ENCODE measurements around the gene PREPL. TPM values are rescaled to one million over a fixed set of nuclear protein-coding genes. Genes with fewer than 3 reads are reported as not detected.

PREPL gene
- total and polyA plus RNA-seq, 2 donors (not counting 3 experiments of a cell fraction or from before 2014, with no cell fraction given): 10.1 to 25.7 TPM

DNA sequence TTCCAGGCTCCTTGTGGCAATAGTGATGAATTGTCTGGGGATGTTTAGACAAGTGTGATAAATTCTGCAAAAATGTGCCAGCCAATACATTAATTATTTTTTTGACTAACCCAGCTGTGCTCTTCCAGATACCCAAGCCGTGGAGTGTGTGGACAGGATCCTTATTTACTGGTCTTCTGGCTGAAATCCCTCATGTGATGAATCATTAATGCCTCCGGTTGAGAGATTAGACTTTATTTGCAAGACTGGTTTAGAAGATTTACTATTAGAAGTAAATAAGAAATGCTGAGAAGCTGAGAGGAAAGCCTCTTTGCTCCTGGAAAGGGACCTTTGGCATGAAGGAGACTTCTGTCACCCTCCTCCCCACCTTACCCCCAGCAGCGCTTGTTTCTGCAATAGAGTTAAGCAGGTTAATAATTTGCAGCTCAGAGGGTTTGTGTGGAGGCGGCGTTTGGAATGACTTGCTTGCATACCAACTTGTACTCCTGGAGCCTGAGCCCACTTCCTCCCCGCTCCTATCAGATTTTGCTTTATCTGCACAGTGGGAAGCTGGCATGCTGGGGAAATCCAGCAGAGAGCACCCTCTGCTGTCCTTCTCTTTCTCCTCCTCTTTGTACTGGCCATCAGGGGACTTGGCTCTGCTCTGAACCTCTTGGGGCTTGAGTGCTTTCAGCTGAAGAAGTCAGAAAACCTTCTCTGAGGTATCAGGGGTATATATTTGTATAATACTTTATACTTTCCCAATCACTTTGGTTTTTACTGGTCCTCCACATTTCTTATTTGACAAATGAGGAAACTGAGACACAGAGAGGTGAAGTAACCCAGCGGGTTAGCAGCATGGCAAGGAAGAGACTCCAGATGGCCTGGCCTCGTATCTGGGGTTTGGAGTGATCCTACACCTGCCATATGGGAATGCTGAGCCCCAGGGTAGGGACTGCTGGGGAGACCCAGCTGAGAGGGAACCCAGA lies 69.7 kb downstream of the PREPL start:
- Histone ChIP-seq H3K9me1 (replicated peaks; ENCODE audit: control insufficient read depth, extremely low read depth, insufficient read depth, low read length) (no peaks in the 10 kb centered on the region), H3K36me3 (ENCODE audit: control insufficient read depth in 2 of 2, extremely low read depth in 1 of 2, insufficient read depth in 2 of 2, low read length in 2 of 2) (no peaks in the 10 kb centered on the region), H3K79me2 (ENCODE audit: control insufficient read depth, insufficient read depth, low read length) (no peaks in the 10 kb centered on the region), H3K4me3 (replicated peaks in 1 of 3; ENCODE audit: insufficient read depth in 1 of 3, low read depth in 1 of 3, low read length in 3 of 3) (no peak overlapping the region), H3K4me2 (ENCODE audit: insufficient read depth, low read length) (peak overlapping the region; percentile 38), H3K27me3 (ENCODE audit: control insufficient read depth in 2 of 2, insufficient read depth in 2 of 2, low read length in 2 of 2) (no peaks in the 10 kb centered on the region), H3K27ac (ENCODE audit: insufficient read depth, low read depth, low read length) (no peak overlapping the region), H3K4me1 (ENCODE audit: control insufficient read depth, extremely low read depth, insufficient read depth, low read length) (peaks cover 6% of the 10 kb centered on the region), H3K9ac (replicated peaks; ENCODE audit: extremely low read depth, insufficient read depth, low read length) (no peak overlapping the region), H4K20me1 (replicated peaks; ENCODE audit: control insufficient read depth, extremely low read depth, insufficient read depth, low read length) (no peaks in the 10 kb centered on the region), H3K9me3 (replicated peaks; ENCODE audit: control insufficient read depth, insufficient read depth, low read length) (no peaks in the 10 kb centered on the region), H2AFZ (ENCODE audit: low read depth, low read length) (peak overlapping the region; percentile 43)
- dilution Hi-C loops (cut with MboI; ENCODE audit: extremely low pct_ligation_motif_present, low sequenced_read_pairs) (no loop called here), intact Hi-C loops (cut with micrococcal nuclease) (loop anchor here (1.0 to 2.0 kb wide), 3 partner anchors 47 to 247 kb away; no protein-coding TSS in a partner anchor)
- TF ChIP-seq JUN (IDR thresholded peaks at IDR 0.05; ENCODE audit: borderline replicate concordance, insufficient read depth, insufficient read length, low read depth) (no peak), MYC (IDR thresholded peaks at IDR 0.05; ENCODE audit: low read depth, low read length) (no peak), POLR2AphosphoS5 (IDR thresholded peaks at IDR 0.05; ENCODE audit: insufficient read depth, low read depth, low read length) (no peak), GATA2 (IDR thresholded peaks at IDR 0.05; ENCODE audit: insufficient read depth, insufficient read length, low read depth, low read length) (peak; percentile 68), EZH2 (IDR thresholded peaks at IDR 0.05; ENCODE audit: borderline replicate concordance, low read depth, low read length, severe bottlenecking) (no peak), POLR2A (IDR thresholded peaks at IDR 0.05; ENCODE audit: low read depth, low read length) (no peak), FOS (IDR thresholded peaks at IDR 0.05; ENCODE audit: borderline replicate concordance, insufficient read depth, low read length) (peak; percentile 53)
- TF ChIP-seq, protein P1, sequence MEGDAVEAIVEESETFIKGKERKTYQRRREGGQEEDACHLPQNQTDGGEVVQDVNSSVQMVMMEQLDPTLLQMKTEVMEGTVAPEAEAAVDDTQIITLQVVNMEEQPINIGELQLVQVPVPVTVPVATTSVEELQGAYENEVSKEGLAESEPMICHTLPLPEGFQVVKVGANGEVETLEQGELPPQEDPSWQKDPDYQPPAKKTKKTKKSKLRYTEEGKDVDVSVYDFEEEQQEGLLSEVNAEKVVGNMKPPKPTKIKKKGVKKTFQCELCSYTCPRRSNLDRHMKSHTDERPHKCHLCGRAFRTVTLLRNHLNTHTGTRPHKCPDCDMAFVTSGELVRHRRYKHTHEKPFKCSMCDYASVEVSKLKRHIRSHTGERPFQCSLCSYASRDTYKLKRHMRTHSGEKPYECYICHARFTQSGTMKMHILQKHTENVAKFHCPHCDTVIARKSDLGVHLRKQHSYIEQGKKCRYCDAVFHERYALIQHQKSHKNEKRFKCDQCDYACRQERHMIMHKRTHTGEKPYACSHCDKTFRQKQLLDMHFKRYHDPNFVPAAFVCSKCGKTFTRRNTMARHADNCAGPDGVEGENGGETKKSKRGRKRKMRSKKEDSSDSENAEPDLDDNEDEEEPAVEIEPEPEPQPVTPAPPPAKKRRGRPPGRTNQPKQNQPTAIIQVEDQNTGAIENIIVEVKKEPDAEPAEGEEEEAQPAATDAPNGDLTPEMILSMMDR (IDR thresholded peaks at IDR 0.05; ENCODE audit: extremely low read depth in 1 of 2, insufficient read depth in 1 of 2, low read depth in 1 of 2, low read length in 2 of 2): peak; percentile 35 to 48
- TF ChIP-seq, protein P2, sequence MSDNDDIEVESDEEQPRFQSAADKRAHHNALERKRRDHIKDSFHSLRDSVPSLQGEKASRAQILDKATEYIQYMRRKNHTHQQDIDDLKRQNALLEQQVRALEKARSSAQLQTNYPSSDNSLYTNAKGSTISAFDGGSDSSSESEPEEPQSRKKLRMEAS (IDR thresholded peaks at IDR 0.05; ENCODE audit: insufficient read depth, insufficient read length): no peak
- ChIA-PET POLR2A (no interaction called here), CTCF (interaction anchor here (0.6 to 2.2 kb wide), 15 partner anchors 9 to 586 kb away, joined by 3 to 25 read pairs (median 4); no protein-coding TSS in a partner anchor)
- DNase-seq (ENCODE audit: low read depth, low spot score) (peak; percentile 67), FAIRE-seq (peak; percentile 71)
- no TSS peak for BruUV-seq (replicated peaks)

All from endothelial cell of umbilical vein (primary cell).